ENCODE measurements around the gene DCTN1. TPM values are rescaled to one million over a fixed set of nuclear protein-coding genes. Genes with fewer than 3 reads are reported as not detected.
A peak's percentile ranks its signal among the peaks of the same experiment; 100 is the strongest.

Gene DCTN1
- total RNA-seq, 1 experiment from 2014 or later = 67.8 TPM

- POLR2A ChIA-PET (ENCODE audit: unreplicated experiment) = no interaction called here
- H3K79me2 ChIP-seq (ENCODE audit: low read length) = no peaks in the 10 kb centered on the region
- H3K4me1 ChIP-seq (ENCODE audit: insufficient read depth, low read length) = no peaks in the 10 kb centered on the region
- no peak overlapping the region for H3K4me2 ChIP-seq (ENCODE audit: low read length)
- H3K27ac ChIP-seq (ENCODE audit: low read length) = no peak overlapping the region
- ATAC-seq (no peak), DNase-seq (no peak)
- no peaks in the 10 kb centered on the region for H3K36me3 ChIP-seq (ENCODE audit: low read depth, low read length)
- intact Hi-C loops (cut with micrococcal nuclease) = no loop called here
- no peaks in the 10 kb centered on the region for H3F3A ChIP-seq (ENCODE audit: low read length, unreplicated experiment)
- H3K9me2 ChIP-seq (replicated peaks; ENCODE audit: low read length) = no peaks in the 10 kb centered on the region
- no TSS peak for BruUV-seq (replicated peaks)
- H3K4me3 ChIP-seq (ENCODE audit: low read length) = no peak overlapping the region
- H4K20me1 ChIP-seq (ENCODE audit: low read length) = no peaks in the 10 kb centered on the region
- no peak overlapping the region for H2AFZ ChIP-seq (ENCODE audit: low read length)
- no peaks in the 10 kb centered on the region for H3K9me3 ChIP-seq (ENCODE audit: low read length)
- no peak overlapping the region for H3K9ac ChIP-seq (ENCODE audit: low read length)
- CTCF ChIA-PET = no interaction called here
- no peaks in the 10 kb centered on the region for H3K27me3 ChIP-seq (ENCODE audit: low read length)
- no peak for TF ChIP-seq EZH2 (IDR thresholded peaks at IDR 0.05; ENCODE audit: low read length, unreplicated experiment)
- no peak for TF ChIP-seq EZH2phosphoT487 (IDR thresholded peaks at IDR 0.05; ENCODE audit: borderline replicate concordance, low read length)
- no peak for TF ChIP-seq CTCF (conservative IDR thresholded peaks at IDR 0.05; ENCODE audit: low read depth, low read length)
Measured at GRCh38 chr2:74413001-74413698, 33.0 kb upstream of the DCTN1 start.

- Histone ChIP-seq H3K27ac (ENCODE audit: low read length) (no peak overlapping the region), H3K27me3 (ENCODE audit: low read length) (no peaks in the 10 kb centered on the region), H2AFZ (ENCODE audit: low read length) (no peak overlapping the region), H4K20me1 (ENCODE audit: low read length) (no peaks in the 10 kb centered on the region), H3K9me3 (ENCODE audit: low read length) (no peaks in the 10 kb centered on the region), H3K9ac (ENCODE audit: low read length) (no peak overlapping the region), H3K4me1 (ENCODE audit: insufficient read depth, low read length) (peaks cover 16% of the 10 kb centered on the region), H3F3A (ENCODE audit: low read length, unreplicated experiment) (no peaks in the 10 kb centered on the region), H3K9me2 (replicated peaks; ENCODE audit: low read length) (no peaks in the 10 kb centered on the region), H3K79me2 (ENCODE audit: low read length) (no peaks in the 10 kb centered on the region), H3K36me3 (ENCODE audit: low read depth, low read length) (no peaks in the 10 kb centered on the region), H3K4me2 (ENCODE audit: low read length) (no peak overlapping the region), H3K4me3 (ENCODE audit: low read length) (no peak overlapping the region)
- intact Hi-C loops (cut with micrococcal nuclease) = no loop called here
- BruUV-seq (replicated peaks) = no TSS peak
- TF ChIP-seq EZH2 (IDR thresholded peaks at IDR 0.05; ENCODE audit: low read length, unreplicated experiment) (no peak), EZH2phosphoT487 (IDR thresholded peaks at IDR 0.05; ENCODE audit: borderline replicate concordance, low read length) (no peak)
- CTCF ChIA-PET = no interaction called here
- DNase-seq (no peak), ATAC-seq (no peak)
- POLR2A ChIA-PET (ENCODE audit: unreplicated experiment) = no interaction called here
Measured at GRCh38 chr2:74407682-74408081, 27.6 kb upstream of the DCTN1 start.

- no peak overlapping the region for H3K4me3 ChIP-seq (ENCODE audit: low read length)
- H3K4me2 ChIP-seq (ENCODE audit: low read length) = 0 out of 2 replicates have a peak overlapping the region, but pooled peaks have one; percentile 2
- H3K27me3 ChIP-seq (ENCODE audit: low read length) = no peaks in the 10 kb centered on the region
- TF ChIP-seq EZH2phosphoT487 (IDR thresholded peaks at IDR 0.05; ENCODE audit: borderline replicate concordance, low read length) (no peak), CTCF (conservative IDR thresholded peaks at IDR 0.05; ENCODE audit: low read depth, low read length) (no peak), EZH2 (IDR thresholded peaks at IDR 0.05; ENCODE audit: low read length, unreplicated experiment) (no peak)
- no peaks in the 10 kb centered on the region for H3K9me2 ChIP-seq (replicated peaks; ENCODE audit: low read length)
- H3F3A ChIP-seq (ENCODE audit: low read length, unreplicated experiment) = no peaks in the 10 kb centered on the region
- BruUV-seq (replicated peaks) = no TSS peak
- CTCF ChIA-PET = no interaction called here
- H3K4me1 ChIP-seq (ENCODE audit: insufficient read depth, low read length) = peaks cover 16% of the 10 kb centered on the region
- DNase-seq (peak; percentile 53), ATAC-seq (peak; percentile 69)
- no peaks in the 10 kb centered on the region for H3K36me3 ChIP-seq (ENCODE audit: low read depth, low read length)
- no peak overlapping the region for H3K9ac ChIP-seq (ENCODE audit: low read length)
- H3K79me2 ChIP-seq (ENCODE audit: low read length) = no peaks in the 10 kb centered on the region
- H3K27ac ChIP-seq (ENCODE audit: low read length) = no peak overlapping the region
- intact Hi-C loops (cut with micrococcal nuclease) = no loop called here
- POLR2A ChIA-PET (ENCODE audit: unreplicated experiment) = interaction anchor here (0.6 to 0.7 kb wide), 2 partner anchors 35 to 51 kb away, joined by 3 to 4 read pairs; no protein-coding TSS in a partner anchor
- H2AFZ ChIP-seq (ENCODE audit: low read length) = no peak overlapping the region
- no peaks in the 10 kb centered on the region for H3K9me3 ChIP-seq (ENCODE audit: low read length)
- no peaks in the 10 kb centered on the region for H4K20me1 ChIP-seq (ENCODE audit: low read length)
Measured at GRCh38 chr2:74406035-74406434, 25.9 kb upstream of the DCTN1 start.

Data from PC-3 (cell line).